Activated CD4-positive, alpha-beta T cell treated with anti-CD3 and anti-CD28 coated beads, Interleukin-10, Interleukin-2, amounts not matched to agents 100 ng/mL and 50 ng/mL, durations not matched to agents 16 hours and 8 hours (primary cell): ENCODE results near the gene PARP14.
"Not testable (repeated sequence)": the region's sequence is repeated elsewhere in the genome, so short reads cannot be mapped to it uniquely, and the experiment has no call there.

Experiments used
- DNase-seq: peaks from one replicate; pipeline ENCODE4 v3.0.0-alpha.2; 2020

The PARP14 gene

DNA sequence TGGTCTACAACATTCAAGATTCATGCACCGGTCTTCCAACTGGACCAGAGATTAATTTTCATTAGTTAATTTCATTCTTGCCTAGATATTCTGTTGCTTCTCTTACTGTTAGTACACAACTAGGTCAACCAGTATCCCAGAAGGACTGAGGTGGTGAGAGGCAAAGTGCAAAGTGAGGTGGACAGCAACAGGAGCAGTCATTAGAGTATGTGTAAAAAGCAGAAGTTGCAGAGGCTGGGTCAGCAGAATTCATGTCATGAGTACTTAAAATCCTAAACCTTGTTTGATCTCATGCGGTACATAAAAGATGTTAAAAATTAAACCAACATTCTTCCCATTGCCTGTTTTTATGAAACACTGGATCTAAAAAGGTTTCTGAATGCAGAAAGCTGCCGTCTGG, 46.7 kb downstream of the PARP14 start:
- no peak for DNase-seq

DNA sequence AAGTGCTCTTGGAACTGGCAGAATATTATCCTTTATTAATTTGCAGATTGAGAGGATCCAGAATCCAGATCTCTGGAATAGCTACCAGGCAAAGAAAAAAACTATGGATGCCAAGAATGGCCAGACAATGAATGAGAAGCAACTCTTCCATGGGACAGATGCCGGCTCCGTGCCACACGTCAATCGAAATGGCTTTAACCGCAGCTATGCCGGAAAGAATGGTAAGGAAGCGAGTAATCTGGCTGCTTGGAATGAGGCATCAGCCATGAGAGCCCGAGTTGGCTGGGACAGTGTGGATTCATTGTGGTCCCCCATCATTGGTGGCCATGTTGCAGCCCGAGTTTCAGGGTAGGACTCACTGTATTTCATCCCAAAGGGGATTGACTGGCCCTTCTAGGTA, 47.1 kb downstream of the PARP14 start:
- no peak for DNase-seq

DNA sequence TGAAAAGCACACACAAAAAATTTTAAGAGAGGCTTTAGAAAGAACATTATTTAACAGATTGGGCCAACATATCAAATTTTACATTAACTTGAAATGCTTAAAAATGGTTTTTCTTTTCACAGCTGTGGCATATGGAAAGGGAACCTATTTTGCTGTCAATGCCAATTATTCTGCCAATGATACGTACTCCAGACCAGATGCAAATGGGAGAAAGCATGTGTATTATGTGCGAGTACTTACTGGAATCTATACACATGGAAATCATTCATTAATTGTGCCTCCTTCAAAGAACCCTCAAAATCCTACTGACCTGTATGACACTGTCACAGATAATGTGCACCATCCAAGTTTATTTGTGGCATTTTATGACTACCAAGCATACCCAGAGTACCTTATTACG, 47.5 kb downstream of the PARP14 start:
- DNase-seq = no peak

DNA sequence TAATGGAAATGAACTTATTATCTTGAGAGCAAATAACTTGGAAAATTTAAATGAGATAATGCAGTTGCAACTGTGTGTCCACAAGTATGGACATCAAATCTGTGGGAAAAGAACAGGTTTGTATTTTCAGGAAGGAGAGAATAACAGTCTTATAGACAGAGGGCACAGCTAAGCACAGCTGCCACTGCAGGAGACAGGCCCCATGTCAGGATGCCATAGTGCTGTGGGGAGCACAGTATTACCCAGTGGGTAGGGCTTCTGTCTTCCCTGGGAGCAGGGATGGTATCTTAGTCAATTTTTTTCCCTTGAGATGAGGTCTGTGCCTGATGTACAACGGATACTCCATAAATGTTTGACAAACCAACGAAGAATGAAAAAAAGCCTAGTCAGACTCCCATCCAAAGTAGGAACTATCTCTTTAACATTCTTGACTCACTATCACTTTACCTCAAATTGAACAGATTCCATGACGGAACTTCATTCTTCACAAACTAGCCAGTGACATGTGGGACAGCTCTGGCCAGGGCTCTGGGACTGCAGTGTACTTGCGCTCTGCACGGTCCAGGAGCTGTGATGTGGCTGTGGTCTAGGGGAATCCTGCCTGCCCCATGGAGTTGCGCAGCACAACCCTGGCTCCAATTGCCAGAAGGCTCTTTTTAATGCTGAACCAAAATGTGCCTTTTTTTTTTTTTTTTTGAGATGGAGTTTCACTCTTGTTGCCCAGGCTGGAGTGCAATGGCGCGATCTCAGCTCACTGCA, 48.3 kb downstream of the PARP14 start:
- DNase-seq = no peak

DNA sequence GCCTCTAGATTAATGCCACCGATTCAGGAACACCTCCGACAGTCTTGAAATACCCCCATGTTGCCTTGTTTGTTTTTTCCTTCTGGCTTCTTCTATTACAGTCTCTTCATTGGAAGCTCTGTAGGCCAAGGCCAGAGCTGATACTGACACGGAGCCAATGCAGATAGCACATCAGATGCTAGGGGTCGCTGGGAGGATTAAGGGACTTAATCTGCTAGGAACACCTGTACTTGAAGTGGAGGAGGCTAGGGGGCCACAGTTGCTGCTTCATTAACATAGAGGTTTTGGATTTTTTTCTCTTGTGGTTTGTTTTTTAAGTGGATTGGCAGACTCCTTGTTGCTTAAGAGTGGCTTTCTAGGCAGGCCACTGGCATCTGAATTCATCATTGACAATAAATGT, 49.6 kb downstream of the PARP14 start:
- no peak for DNase-seq

DNA sequence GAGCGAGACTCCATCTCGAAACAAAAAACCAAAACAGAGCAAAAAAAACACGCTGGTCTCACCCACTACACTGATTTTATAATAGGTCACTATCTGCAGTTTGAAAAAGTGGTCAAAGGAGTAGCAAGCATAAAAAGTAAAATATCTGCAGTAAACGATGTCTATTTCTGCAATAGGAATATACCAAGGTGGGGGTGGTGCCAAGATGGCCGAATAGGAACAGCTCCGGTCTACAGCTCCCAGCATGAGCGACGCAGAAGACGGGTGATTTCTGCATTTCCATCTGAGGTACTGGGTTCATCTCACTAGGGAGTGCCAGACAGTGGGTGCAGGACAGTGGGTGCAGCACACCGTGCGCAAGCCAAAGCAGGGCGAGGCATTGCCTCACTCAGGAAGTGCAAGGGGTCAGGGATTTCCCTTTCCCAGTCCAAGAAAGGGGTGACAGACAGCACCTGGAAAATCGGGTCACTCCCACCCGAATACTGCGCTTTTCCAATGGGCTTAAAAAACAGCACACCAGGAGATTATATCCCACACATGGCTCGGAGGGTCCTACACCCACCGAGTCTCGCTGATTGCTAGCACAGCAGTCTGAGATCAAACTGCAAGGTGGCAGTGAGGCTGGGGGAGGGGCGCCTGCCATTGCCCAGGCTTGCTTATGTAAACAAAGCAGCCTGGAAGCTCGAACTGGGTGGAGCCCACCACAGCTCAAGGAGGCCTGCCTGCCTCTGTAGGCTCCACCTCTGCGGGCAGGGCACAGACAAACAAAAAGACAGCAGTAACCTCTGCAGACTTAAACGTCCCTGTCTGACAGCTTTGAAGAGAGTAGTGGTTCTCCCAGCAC, 52.3 kb downstream of the PARP14 start:
- not testable (repeated sequence) for DNase-seq

DNA sequence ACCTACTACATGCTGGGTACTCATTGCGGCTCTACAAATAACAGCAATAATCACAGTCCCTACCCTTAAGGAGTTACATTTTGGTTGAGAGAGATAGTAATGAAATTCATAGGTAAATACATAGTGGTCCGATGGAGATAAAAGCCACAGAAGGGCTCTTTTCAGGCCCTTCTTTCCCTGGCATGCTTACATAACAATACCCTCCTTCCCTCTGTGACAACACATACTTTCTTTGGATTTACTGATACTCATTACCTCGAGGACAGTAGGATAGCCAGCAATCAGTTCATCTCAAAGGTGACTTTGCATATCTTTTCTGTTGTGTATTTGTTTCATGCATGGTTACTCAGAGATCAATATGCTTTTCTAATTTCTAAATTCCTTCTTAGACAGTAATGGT, 58.5 kb downstream of the PARP14 start:
- DNase-seq = no peak

DNA sequence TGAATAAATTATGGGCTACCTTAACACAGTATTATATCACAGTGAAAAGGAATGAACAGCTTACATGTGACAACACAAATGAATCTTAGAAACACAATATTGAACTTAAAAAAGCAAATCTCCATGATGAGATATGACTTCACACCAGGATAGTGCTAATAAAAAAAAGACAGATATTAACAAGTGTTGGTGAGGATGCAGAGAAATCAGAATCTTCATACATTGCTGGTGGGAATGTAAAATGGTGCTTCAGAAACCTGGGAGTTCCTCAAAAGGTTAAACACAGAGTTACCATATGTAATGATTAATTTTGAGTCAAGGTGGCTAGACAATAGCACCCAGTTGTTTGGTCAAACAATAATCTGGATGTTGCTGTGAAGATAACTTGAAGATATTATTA, 61.6 kb downstream of the PARP14 start:
- no peak for DNase-seq

DNA sequence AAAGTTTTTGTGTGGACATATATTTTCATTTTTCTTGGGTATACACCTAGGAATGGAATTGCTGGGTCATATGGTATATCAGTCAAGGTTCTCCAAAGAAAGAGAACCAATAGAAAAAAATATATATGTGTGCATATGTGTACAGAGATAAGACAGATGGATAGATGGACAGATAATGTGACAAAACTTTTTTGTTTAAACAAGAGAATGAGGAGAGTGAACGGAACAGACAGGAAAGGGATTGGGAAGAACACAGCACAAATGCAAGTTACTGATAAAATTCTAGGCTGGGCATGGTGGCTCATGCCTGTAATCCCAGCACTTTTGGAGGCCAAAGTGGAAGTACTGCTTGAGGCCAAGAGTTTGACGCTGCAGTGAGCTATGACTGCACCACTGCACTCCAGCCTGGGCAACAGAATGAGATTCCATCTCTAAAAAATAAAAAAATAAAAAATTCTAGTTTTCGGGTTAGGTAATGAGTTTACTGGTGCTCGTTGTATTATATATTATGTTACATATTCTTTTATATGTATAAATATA, 63.0 kb downstream of the PARP14 start:
- no peak for DNase-seq

DNA sequence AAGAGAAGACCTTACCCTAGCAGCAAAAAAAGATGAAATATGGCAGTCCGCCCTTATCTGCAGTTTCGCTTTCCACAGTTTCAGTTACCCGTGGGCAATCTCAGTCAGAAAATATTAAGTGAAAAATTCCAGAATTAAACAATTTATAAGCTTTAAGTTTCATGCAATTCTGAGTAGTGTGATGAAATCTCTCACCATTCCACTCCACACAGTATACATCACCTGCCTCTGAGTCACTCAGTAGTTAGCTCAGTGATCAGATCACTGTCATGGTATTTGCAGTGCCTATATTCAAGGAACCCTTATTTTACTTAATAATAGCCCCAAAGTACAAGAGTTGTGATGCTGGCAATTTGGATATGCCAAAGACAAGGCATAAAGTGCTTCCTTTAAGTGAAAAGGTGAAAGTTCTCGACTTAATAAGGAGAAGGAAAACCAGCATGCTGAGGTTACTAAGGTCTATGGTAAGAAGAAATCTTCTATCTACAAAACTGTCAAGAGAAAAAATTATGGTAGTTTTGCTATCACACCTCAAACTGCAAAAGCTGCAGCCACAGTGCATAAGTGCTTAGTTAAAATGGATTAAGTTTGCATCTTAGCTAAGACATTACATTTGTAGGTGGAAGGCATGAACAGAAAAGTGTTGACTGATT, 64.9 kb downstream of the PARP14 start:
- no peak for DNase-seq

DNA sequence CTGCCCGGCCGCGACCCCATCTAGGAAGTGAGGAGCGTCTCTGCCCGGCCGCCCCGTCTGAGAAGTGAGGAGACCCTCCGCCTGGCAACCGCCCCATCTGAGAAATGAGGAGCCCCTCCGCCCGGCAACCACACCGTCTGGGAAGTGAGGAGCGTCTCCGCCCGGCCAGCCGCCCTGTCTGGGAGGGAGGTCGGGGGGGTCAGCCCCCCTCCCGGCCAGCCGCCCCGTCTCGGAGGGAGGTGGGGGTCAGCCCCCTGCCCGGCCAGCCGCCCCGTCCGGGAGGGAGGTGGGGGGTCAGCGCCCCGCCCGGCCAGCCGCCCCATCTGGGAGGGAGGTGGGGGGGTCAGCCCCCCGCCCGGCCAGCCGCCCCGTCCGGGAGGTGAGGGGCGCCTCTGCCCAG, 66.7 kb downstream of the PARP14 start:
- DNase-seq = not testable (repeated sequence)

DNA sequence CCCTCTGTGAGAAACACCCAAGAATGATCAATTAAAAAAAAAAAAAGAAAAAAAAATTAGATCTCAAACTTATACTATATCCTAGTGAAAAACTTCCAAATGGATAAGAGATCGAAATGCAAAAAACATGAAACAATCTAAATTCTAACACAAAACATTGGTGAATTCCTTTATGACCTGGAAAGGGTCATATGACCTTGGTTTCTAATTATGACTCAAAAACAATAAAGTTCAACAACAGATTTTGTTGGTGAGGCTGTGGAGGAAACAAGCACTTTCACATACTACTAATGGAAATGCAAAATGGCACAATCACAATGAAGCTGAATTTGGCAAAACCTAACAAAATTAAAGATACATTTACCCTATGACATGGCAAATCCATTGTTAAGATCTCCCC, 67.7 kb downstream of the PARP14 start:
- DNase-seq = no peak

DNA sequence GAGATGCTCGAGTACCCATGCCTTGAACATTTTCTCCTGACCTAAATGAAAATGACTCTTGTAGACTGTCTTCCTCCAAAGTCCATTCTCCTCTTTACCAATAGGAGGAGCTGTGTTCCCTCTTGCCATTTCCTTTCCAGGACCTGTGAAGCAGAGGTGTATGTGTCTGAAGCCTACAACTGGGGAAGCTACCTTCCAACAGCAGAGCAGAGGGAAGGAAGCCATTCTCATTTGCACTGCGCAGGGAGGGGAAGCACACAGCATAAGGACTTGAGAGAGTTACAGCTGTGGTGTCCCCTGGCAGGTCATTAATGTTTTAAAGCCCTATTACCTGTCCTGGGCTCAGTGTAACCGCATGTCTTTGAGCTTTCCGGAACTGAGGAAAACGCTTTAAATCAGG, 74.3 kb downstream of the PARP14 start:
- peak; percentile 61 for DNase-seq

DNA sequence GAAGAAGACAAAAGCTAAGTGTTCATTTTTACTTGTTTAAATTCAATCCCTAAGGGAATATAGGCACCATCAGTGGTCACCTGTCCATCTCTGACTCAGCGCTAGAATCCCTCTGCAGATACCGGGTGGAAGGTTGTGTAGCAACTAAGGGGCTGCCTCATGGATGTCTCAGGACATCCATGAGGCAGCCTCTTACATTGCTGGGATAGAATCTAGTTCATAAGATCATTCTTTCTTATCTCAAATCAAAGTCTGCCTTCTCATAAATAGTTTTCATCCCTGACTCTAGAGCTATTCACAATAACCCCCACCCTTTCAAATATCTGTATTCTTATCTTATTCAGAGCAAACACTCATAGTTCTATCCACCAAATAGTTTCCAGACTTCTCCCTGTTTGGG, 74.9 kb downstream of the PARP14 start:
- no peak for DNase-seq

DNA sequence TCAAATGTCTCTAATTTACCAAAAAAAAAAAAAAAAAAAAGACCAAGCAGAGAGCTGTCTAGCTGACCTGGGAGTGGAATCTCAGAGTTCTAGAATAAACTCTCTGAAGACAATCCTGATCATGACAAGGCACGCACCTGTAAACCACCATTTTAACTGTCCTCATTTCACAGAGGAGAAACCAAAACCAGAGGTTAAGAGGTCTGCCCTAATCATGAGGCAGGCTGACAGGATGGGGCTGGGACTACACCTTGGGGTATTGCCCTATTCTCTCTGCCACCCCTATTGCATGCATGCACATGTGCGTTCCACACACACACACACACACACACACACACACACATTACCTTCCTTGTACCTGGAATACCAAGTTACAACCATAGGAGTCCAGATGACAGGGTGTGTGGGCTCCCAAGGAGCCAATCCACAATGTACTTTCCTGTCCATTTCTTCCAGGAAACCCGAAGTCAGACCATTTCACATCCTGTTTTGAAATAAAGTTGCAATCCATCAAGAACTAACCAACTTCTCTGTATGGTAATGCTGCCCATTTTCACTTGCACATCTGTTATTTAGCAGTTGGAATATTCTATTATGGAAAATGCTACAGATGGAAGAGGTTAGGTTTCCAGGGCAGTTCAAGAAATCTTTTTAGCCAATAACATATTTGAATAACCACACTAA, 78.4 kb downstream of the PARP14 start:
- no peak for DNase-seq

DNA sequence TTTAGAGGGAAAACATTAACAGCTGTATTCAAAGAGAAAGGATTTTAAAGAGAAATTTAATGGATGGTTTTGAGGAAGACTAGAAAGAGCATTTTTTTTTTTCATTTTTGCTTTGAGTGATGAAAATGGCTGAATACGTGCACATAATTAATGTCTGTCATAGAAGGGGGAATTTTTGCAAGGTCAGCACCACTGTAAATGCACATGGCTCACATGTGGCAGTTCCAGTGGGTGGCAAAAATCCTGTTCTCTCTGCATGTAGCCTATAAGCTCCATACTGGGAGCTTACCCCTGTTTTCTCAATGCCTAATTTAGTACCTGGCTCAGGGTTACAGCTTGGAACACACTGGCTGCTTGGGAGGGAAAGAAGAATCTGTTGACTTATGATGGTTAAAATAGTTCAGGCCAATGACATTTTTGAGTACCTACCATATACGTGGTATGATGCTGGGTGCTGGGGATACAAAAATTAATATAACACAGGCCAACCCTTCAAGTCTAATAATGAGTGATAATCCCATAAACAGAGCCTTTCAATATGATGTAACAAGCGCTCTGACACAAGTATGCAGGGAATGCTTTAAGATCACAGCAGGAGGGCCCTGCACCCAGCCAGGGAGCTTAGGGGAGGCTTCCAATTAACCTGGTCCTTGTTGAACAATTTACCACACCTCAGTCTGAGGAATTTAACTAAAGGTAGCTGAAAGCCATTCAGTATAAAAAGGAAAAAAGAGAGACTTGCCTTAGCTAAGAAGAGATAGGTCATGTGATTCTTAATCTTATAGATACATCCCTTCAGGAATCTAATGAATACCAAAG, 80.0 kb downstream of the PARP14 start:
- DNase-seq = no peak

DNA sequence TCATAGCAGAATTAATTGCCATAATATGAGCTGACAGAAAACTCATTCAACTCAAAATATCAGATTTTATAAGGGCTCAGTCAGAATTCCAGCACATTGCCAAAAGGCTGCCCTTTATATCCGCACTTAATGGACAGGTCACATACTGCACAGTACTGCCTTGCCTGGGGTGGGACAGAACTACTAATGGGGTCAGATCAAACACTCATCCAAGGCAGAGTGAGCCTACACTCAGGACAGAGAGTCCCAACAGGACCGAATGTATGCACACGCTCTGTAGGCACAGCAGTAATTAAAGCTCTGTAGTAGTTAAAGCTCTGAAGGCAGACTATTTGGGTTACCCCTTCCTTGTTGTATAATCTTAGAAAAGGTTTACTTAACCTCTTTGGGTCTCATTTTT, 85.8 kb downstream of the PARP14 start:
- no peak for DNase-seq

DNA sequence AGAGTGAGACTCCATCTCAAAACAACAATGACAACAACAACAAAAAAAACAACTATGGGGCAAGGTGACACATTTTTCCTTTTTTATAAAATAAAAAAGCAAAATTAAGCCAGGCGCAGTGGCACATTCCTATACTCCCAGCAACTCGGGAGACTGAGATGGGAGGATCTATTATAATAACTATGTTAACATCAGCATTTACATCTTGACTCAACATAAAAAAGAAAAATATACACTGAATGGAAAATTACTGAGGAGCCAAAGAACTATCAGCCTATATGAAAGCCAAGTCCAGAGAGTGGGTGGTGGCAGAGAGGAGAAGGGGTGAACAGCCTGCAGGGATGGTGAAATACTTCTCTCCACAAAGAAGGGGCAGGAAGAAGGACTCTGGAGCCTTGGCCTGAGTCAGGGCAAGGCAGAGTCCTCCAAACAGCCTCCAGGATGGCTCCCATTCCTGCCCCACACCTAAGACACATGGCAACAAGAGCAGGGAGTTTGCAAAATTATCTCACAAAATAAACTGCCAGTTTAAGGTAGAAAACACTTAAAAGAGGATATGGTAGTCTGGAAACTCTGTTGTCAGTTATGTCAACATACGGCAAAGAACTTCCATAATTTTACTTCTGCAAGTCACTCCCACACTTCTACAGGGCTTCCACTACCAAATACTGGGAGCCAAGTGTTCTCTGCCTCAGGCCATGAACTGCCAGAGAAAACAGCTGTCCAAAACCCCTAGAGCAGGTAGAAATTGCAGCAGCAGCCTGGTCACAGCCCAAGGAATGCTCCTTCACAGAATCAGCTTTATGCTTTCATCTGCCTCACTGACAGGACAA, 87.1 kb downstream of the PARP14 start:
- DNase-seq = no peak

DNA sequence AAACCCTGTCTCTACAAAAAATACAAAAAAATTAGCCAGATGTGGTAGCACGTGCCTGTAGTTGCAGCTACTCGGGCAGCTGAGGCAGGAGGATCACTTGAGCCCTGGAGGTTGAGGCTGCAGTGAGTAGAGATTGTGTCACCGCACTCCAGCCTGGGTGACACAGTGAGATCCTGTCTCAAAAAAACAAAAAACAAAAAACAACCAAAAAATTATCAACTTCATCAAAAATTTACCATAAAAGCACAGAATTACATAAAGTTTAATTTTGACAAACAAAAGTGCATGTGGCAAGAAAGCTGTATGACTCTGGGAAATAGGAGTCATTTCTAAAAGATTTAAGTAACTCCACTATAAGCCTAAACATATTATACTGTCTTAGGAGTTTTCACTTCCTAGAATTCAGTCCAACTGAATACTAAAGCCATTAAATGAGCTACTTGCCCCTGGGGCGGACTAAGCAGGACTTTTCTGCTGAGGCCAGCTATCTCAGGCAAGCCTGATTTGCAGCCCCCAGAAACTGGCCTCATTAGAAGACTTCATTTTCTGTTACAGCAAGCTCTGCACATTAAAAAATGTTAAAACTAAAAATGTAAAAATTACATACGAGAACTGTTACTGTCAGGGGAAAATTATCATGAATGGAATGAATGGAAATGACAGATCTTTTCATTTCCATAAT, 90.0 kb downstream of the PARP14 start:
- no peak for DNase-seq

DNA sequence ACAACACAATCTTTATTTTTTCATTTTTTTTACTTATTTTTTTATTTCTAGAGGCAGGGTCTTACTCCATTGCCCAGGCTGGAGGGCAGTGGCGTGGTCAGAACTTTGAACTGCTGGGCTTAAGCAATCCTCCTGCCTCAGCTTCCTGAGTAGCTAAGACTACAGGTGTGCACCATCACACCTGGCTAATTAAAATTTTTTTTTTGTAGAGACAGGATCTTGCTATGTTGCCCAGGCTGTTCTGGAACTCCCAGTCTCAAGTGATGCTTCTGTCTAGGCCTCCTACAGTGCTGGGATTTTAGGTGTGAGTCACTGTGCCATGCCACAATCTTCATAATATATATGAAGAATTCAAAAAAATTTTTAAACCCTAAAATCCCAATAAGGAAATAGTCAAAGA, 92.2 kb downstream of the PARP14 start:
- DNase-seq = no peak
